PC-9 (cell line): ENCODE results near the gene FKBP5.

Experiments
- EZH2 ChIP-seq: fragments of 200-600 bp; sonication (generic); IDR thresholded peaks from 2 replicates; pipeline ENCODE4 v1.8.0; 2017; ENCODE audit warnings: antibody characterized with exemption, low read depth
- TF ChIP-seq, protein P1 (sequence below): fragments of 200-600 bp; sonication (generic); conservative IDR thresholded peaks from 2 replicates; pipeline ENCODE4 v1.6.1; 2017; ENCODE audit warnings: mixed run types, antibody characterized with exemption, mild to moderate bottlenecking, moderate library complexity

DNA sequence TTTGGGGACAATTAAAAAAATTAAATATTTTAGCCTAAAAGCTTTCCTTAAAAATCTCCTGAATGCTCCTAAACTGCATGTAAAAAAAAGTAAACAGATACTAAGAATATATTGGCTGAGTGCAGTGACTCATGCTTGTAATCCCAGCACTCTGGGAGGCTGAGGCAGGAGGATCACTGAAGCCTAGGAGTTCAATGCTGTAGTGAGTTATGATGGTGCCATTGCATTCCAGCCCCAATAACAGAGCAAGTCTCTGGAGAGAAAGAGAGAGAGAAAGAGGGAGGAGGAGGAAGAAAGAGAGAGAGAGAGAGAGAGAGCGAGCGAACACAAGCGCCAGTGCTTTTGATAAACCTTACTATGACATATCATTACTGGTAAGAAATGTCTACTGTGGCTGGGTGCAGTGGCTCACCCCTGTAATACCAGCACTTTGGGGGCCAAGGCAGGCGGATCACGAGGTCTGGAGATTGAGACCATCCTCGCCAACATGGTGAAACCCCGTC lies 58.8 kb downstream of the FKBP5 start:
- TF ChIP-seq, protein P1, sequence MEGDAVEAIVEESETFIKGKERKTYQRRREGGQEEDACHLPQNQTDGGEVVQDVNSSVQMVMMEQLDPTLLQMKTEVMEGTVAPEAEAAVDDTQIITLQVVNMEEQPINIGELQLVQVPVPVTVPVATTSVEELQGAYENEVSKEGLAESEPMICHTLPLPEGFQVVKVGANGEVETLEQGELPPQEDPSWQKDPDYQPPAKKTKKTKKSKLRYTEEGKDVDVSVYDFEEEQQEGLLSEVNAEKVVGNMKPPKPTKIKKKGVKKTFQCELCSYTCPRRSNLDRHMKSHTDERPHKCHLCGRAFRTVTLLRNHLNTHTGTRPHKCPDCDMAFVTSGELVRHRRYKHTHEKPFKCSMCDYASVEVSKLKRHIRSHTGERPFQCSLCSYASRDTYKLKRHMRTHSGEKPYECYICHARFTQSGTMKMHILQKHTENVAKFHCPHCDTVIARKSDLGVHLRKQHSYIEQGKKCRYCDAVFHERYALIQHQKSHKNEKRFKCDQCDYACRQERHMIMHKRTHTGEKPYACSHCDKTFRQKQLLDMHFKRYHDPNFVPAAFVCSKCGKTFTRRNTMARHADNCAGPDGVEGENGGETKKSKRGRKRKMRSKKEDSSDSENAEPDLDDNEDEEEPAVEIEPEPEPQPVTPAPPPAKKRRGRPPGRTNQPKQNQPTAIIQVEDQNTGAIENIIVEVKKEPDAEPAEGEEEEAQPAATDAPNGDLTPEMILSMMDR = no peak
- TF ChIP-seq EZH2 = no peak
